Glomerular visceral epithelial cell (primary cell): Measurements from ENCODE around the gene KRTAP10-8.
"Not testable (repeated sequence)": the region's sequence is repeated elsewhere in the genome, so short reads cannot be mapped to it uniquely, and the experiment has no call there.

ENCODE experiments used
- DNase-seq: peaks from one replicate; pipeline ENCODE4 v3.0.0-alpha.2; 2016; ENCODE audit errors: extremely low spot score

KRTAP10-8 gene

DNA sequence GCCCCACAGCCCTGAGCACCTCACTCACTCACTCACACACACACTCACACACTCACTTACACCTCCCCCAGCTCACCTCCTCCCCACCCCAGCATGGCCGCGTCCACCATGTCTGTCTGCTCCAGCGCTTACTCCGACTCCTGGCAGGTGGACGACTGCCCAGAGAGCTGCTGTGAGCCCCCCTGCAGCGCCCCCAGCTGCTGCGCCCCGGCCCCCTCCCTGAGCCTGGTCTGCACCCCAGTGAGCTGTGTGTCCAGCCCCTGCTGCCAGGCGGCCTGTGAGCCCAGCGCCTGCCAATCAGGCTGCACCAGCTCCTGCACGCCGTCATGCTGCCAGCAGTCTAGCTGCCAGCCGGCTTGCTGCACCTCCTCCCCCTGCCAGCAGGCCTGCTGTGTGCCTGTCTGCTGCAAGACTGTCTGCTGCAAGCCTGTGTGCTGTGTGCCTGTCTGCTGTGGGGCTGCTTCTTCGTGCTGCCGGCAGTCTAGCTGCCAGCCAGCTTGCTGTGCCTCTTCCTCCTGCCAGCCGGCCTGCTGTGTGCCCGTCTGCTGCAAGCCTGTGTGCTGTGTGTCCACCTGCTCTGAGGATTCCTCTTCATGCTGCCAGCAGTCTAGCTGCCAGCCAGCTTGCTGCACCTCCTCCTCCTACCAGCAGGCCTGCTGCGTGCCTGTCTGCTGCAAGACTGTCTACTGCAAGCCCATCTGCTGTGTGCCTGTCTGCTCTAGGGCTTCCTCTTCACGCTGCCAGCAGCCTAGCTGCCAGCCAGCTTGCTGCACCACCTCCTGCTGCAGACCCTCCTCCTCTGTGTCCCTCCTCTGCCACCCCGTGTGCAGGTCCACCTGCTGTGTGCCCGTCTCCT is 34.7 kb downstream of the KRTAP10-8 start, which contains the start of gene KRTAP10-11:
Gene KRTAP10-11, plus strand, starts transcription at position 49 of the 856 bp plus-strand sequence. Its CDS starts 45 bp downstream, at position 94.
- DNase-seq: not testable (repeated sequence)

DNA sequence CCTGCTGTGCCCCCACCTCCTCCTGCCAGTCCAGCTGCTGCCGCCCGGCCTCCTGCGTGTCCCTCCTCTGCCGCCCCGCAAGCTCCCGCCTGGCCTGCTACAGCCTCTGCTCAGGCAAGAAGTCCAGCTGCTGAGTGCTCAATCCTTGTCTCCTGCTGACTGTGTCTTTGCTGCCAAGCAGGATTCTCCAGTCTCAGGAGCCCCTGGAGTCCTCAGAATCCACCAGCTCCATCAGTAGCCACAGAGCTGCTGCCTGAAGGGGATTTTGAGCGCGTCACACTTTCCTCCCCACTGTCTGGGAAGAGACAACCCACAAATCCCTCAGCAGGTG is 35.3 kb downstream of the KRTAP10-8 start:
- DNase-seq: no peak

DNA sequence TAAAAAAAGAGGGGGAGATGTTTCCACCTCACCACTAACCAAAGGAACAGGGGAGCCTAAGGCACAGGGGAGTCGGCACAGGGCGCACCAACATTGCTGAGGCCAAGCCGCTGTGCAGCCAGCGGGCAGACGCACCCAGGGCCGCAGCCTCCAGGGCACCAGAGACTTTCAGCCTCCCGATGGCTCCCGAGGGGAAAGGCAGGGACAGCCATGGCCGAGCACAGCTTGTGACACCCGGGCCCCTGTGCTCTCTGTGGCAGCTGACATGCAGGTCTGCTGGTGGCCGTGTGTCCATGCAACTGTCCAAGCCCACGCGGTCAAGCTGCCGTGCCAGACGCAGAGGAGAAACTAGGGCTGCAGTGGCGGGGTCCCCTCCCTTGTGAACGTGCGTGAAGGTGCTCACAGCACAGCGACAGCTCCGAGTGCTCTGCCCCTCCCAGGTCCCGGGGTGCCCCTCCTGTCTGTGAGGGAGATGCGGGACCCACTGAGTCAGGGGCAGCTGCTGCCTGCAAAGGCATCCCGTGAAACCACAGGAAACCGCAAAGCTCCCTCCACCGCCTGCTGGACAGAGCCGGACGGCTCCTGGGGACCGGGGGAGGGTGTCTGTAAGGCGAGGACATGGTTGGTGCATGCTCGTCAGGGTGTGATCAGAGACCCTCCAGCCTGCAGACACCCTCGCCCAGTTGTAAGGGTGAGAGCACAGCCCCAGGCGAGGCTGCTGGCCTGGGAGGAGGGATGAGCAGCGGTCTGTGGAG is 36.9 kb downstream of the KRTAP10-8 start:
- DNase-seq: no peak

- DNase-seq: no peak
These were observed 37.7 kb downstream of the KRTAP10-8 start for GRCh38 chr21:44649521-44650100.

GRCh38 chr21:44650265-44650972 is 38.5 kb downstream of the KRTAP10-8 start:
- no peak for DNase-seq

- no peak for DNase-seq
These were observed 39.2 kb downstream of the KRTAP10-8 start for GRCh38 chr21:44650973-44651675.

DNA sequence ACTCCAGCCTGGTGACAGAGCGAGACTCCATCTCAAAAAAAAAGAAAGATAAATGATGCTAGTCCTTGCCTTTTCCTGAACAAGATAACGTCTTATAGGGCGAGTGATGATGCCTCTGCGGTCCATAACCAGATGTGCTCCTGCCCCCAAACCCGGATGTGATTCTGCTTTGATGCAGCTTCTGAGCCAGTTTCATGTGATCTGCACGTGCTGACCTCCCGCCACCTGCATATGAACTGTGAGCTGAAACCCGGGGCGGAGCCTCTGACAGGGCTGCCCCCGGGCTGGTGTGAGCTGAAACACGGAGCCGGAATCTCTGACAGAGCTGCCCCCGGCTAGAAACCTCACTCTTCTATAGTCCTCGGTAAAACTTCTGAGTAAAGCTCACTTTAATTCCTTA is 41.2 kb downstream of the KRTAP10-8 start:
- DNase-seq: no peak

DNA sequence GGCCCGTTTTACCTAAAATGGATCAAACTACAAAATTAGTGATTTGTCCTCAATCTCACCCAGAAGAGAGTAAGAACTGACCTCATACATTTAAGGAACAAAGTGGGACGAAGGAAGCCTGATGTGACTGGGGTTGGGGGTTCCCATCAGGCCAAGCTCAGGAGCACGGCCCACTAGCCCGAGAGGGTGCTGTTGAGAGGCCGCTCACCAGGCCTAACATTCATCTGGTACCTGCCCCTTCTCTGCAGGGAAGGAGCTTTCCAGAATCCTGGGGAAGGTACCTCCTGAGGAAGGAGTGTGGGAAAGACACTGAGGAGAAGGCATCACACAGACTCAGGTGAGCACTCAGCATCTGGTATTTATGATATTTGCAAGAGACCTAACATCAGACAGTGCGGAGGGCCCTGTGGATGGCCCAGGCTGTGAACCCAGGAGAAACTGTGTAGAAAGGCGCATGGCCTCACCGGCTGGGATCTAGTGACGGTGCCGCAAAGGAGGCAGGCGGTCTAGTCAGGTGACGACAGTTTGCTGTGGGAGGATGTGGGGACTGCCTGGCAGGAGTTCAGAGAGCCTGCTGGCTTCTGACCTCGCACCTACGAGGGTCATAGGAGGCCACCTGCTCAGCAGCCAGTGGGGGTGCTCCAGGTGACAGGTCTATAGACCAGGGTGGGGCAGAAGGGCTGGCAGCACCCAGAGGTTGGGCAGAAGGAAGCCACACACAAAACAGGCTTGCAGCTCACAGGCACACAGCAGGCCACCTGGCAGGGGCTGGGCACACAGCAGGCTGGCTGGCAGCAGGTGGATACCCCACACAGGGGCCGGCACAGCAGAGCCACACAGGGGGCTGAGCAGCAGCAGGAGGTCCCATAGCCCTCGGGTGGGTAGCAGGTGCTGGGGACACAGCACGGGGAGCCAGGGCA is 42.0 kb downstream of the KRTAP10-8 start:
- no peak for DNase-seq

DNA sequence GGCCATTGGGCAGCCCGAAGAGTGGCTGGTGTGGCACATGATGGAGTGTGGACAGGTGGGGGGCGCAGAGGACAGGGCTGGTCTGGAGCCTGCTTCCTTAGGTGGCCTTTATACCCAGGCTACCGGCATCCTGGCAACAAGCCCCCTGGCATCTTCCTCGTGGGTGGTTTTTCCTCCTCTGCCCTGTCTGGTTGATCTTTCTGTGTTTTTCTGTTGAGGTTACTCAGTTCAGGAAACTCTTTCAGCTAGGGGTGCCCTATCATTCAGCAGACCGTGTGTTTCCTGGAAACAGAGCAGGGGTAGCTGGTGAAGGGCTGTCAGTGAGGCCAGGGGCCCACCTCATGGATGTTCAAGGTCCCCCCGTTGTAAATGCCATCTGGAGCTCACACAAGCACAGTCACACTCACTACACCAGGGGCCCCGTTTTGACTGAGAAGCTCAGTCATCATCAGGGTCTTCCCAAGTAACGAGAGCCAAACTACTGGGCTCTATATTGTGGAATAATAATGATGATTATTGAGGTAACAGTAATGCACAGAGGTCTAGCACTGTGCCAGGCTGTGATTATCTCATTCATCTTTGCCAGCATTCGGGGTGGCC is 42.8 kb downstream of the KRTAP10-8 start, which contains the start of gene KRTAP12-4:
Gene KRTAP12-4, minus strand, starts transcription at position 84 of the 600 bp plus-strand sequence. Its CDS starts 45 bp downstream, at position 39.
- no peak for DNase-seq

GRCh38 chr21:44656868-44657267 is 45.0 kb downstream of the KRTAP10-8 start:
- no peak for DNase-seq

- no peak for DNase-seq
These were observed 46.0 kb downstream of the KRTAP10-8 start, which contains the start of gene KRTAP12-3 for GRCh38 chr21:44657635-44658540. Gene KRTAP12-3, plus strand, starts transcription at chr21:44657932. Its CDS starts 48 bp downstream, at chr21:44657980.

GRCh38 chr21:44658541-44658910 is 46.6 kb downstream of the KRTAP10-8 start:
- DNase-seq: no peak

GRCh38 chr21:44658913-44659595 is 47.2 kb downstream of the KRTAP10-8 start:
- no peak for DNase-seq

DNA sequence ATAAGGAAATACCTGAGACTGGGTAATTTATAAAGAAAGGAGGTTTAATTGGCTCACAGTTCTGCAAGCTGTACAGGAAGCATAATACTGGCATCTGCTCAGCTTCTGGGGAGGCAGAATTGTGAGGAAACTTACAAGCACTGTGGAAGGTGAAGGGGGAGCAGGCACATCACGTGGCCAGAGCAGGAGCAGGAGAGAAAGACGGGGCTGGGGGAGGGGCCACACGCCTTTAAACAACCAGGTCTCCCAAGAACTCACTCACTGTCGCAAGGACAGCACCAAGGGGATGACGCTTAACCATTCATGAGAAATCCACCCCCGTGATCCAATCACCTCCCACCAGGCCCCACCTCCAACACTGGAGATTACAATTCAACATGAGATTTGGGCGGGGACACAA is 49.7 kb downstream of the KRTAP10-8 start:
- not testable (repeated sequence) for DNase-seq
